Endometrial microvascular endothelial cells (primary cell): ENCODE results near the gene FOXN3. TPM values are rescaled to one million over a fixed set of nuclear protein-coding genes. Genes with fewer than 3 reads are reported as not detected.

ENCODE experiments used
- in situ Hi-C: cut with HindIII; loops from 2 replicates; pipeline ENCODE4 v1.10.0; 2017; ENCODE audit warnings: low sequenced_read_pairs, low pct_unique_long_range_greater_than_20kb; ENCODE audit errors: inconsistent ontology term
- total RNA-seq: library from RNA; depleted of rRNA; stranded (reverse); fragments of >200 nt; gene quantifications from one replicate; pipeline ENCODE4 v1.2.3, GENCODE V29; 2015; ENCODE audit errors: inconsistent ontology term

FOXN3 gene
- total RNA-seq, 1 donor from 2014 or later, result 49.3 TPM

DNA sequence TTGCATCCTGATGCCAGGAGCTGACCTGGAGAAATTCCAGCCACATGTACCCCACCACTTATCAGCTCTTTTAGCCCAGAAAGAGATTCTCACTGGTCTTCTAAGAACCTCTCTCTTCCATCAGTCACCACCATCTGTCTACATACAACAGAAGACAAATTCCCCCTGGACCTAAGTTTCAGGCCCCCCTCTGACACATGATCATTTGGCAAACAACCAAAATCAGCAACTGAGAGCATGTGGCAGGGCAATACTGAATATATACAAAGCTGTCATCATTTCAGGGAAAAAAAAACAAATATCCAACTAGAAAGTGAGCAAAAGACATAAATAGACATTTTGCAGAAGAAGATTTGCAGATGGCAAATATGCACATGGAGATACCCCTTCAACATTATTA is 180.2 kb downstream of the FOXN3 start:
- in situ Hi-C loops, result no loop called here

DNA sequence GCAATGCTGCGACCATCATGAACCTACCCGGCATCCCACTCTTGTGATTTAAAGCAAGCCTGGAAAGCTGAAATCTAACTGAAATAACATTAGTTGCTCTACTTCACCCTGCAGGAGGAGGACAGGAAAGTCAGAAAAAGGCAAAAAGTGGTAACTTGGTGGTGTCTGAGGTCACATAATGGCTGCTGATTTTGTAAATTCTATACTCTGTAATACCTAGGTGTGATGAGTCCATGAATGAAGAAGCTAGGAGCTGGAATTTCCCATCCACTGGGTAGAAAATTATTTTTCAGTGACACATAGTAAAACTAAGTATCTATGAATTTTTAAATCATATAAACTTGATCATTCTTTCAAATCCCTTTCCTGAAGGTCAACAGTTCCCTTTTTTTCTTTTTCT is 183.8 kb downstream of the FOXN3 start:
- in situ Hi-C loops, result no loop called here

DNA sequence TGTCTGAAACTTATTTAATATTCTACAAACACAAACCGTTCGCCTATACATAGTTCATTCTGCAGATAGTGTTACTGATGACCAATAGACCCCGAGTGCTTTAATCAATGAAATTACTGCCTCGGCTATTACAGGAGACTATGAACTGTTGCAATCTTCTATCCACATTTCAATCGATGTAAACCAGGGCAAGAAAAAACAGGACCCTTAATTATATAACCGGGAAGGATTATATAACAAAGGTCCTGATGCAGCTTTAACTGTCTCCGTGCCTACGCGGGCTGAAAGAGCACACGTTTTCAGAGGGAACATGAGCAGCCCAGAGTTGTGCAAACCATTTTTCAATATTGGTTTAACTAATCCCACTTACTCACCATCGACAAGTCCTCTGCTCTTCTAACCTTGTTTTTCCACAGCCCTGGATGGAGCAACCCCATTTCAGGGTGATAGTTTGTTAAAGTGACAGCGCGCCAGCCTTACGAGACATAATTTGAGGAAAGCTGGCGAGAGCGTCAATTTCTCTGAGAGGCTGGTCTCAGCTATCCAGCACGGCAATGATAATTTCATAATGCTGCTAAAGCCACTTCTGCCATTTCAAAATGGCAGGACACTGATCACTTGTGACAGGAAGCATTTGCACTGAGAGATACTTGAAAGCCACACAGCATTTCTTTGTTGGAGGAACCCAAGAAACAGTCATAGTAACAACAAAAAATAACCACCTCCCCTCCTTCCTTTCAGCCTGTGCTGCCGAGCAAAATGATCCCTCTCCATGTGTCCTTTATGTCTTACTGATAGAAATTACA is 184.6 kb downstream of the FOXN3 start:
- in situ Hi-C loops, result no loop called here

- in situ Hi-C loops, result no loop called here
Measured at GRCh38 chr14:89231426-89232113, 185.5 kb downstream of the FOXN3 start.

- in situ Hi-C loops, result no loop called here
Measured at GRCh38 chr14:89228921-89229639, 188.0 kb downstream of the FOXN3 start.

DNA sequence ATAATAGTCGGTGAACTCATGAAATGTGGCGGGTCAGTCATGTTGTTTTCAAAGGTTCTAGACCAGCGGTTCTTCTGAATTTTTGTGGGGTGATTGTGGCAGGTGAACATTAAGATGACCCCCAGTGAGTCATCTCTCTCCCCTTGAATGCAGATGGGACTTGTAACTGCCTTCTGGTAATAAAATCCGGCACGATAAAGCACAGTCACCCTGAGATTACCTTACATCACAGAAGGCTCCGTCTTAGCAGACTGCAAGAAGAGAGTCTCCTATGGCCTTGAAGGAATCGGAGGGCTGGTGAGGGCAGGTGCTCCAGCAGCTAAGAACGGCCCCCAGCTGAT is 189.6 kb downstream of the FOXN3 start:
- in situ Hi-C loops, result no loop called here

DNA sequence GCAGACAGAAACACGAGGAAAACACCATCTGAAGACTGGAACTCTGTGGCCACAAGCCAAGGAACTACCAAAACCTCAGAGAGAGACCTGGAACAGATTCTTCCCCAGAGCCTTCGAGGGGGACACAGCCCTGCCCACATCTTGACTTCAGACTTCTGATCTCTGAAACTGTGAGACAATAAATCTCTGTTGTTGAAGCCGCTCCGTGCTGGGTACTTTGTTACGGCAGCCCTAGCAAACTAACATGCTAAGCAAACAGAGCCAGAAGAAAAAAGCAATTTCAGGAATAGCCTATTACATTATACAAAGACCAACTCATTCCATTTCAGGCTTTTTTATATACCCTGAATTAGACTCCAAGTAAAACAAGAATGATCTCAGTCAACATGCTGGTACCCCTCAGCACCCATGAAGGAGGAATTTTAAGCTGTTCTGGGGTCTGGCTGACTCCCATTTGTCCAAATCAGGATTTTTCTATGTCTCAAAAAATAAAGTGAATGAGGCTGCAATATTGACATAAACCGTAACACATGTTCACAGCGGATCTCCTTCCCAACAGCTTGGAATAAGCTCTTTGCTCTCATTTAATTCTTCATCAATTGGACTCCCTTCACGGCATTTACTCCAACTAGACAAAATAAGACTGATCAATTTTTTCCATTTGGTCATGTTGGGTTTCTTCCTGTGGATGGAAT is 190.1 kb downstream of the FOXN3 start:
- in situ Hi-C loops, result no loop called here

GRCh38 chr14:89225607-89226006 is 191.4 kb downstream of the FOXN3 start:
- in situ Hi-C loops, result no loop called here

DNA sequence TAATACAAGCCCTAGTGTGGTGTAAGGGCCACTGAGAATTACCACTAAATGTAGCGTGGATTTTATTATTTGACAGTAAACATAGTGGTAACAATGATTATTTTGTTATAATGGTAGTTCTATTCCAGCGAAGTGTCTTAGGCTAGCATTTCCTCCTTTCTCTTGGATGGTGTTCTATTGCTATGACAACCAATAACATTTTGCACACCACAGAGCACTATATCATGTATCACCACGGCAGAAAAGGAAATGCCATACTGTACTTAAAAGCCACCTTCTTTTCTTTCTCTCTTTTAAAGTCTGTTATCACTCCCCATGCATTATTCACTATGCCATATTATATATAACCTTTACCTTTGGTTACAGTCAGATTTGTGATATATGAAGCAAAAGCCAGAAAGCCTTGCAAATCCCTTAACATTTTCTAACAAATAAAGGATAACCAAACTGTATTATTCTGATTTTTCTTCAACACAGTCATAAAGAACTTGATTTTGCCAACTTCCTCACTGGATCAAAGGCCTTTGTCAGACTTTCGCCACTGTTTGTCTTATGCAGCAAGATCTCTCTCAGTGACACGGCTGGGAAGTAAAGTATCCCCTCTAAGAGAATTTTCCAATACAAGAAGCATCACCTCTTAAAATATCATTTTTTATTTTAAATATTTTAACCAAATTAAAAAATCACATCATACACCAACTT is 195.8 kb downstream of the FOXN3 start:
- in situ Hi-C loops, result no loop called here

GRCh38 chr14:89219051-89219450 is 198.0 kb downstream of the FOXN3 start:
- in situ Hi-C loops, result no loop called here

DNA sequence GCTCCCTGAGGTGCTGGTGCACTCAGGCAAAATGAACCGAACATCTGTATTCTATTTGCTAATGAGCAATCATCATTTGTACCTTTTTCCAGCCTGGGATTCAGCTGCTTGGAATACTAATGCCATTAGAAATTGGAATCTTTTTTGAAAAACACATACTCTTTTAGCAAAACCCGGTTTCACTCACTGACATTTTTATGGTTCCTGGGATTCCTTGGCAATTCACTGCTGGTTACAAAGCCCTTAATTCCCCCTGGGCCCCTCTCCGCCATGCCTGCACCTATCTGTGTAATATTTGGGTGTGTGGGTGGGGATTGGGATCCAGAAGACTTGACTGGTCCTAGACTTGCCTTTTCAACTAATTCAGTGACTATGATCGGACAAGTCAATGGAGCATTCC is 199.1 kb downstream of the FOXN3 start:
- in situ Hi-C loops, result no loop called here

- in situ Hi-C loops, result no loop called here
Measured at GRCh38 chr14:89215531-89215930, 201.5 kb downstream of the FOXN3 start.

- in situ Hi-C loops, result no loop called here
Measured at GRCh38 chr14:89215114-89215513, 201.9 kb downstream of the FOXN3 start.

DNA sequence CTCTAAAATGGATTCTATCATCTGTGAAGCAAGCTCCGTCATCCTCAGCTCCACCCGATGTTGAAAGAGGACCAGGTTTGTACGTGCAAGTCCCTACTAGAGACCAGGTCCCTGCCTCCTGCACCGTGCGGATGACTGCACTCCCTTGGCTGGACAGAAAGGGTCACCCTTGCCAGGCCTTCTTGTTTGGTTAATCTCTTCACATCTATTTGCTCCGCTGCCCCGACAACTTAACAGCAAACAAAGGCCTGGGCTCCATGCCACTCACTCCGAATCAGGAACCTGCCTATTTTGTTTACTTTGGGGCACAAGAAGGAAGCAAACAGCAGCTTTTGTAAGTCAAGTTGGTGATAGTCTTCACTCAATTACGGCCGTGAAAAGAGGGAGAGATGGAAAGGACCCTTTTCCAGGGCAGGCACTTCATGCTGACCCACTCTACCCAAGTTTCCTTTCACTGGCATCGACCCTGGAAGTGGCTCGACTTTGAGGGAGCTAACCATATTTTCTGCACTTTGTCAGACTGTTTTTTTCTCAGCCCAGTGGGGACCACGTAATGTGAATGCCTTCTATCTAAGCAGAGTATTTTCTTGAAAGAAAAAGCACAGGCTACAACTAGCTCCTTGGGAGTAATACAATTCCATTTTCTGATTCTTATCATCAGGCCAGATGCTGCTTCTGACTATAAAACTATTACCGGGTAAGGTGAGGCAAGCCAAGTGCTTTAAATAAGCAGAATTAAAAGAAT is 202.6 kb downstream of the FOXN3 start:
- in situ Hi-C loops, result no loop called here

DNA sequence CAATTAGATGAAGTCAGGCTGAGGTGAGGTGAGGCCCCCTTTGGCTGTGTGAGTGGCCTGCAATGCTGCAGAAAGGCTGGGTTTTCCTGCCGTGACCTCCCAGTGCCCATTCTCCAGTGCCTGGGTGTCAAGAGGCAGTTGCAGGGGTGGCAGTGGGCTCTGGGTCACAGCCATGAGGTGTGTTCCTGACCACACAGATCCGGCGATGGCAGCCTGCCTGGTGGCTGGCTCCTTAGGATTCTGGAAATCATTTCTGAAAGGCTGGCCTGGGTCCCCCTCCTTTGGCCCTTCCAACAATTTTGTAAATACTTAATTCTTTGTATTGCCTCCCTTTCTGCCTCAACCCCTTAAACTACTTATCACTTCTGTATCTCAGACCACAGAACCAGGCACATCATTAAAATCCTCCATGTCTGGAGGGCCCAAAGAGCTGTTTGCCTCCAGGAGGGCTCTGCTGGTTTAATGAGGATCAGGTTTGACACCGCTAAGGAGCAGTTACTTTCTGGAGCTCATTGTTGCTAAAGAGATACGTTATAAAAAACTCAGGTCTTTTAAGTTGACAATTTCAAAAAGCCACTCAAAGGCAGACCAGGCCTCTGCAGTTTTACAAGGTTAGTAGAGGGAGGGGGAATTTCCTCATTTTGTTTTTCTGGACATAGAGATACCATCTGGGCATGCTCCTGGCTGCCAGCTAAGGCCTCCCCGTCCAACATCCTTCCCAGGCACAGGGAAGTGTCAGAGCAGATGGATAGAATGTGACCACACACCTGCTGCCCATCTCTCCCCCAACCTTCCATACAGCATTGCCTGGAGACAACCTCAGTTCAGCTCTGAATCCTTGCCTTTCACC is 204.4 kb downstream of the FOXN3 start:
- in situ Hi-C loops, result no loop called here

DNA sequence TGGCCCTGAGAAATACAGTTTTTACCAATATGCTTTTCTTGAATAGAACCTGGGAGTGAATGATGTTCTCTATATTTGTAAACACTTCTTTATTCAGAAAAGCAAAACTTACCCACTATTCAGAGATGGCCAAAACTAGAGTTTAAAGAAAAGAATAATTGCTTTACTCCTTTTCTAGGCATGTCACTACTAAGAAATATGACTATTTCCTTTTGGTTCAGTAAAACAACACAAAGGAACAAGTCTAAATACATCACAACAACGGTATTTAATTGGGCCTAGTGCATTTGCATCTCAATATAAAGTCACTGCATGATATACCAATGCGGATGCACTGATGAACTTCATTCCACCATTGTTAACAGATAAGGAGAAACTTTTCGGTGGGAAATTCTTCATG is 207.5 kb downstream of the FOXN3 start:
- in situ Hi-C loops, result no loop called here

DNA sequence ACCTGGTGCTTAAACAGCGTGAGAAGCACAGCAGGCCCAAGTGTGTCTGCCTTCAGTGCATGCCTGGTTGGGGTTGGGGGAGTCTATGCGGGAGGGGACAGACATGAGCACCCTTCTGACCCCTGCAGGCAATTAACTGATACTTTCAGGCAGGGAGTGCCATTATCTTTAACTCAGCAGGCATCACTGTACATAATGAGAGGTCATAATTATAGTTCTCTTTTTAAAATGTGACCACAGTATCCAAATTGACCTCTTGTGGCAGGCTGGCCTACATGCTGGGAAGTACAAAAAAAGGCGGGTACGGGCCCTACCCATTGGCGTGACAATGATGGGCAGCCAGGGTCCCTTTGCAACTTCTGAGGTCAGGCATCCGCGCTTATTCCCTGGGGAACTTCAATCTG is 209.1 kb downstream of the FOXN3 start:
- in situ Hi-C loops, result no loop called here
